GM18502 (cell line): Measurements from ENCODE around the gene ACAD9.
"Not testable (repeated sequence)": the region's sequence is repeated elsewhere in the genome, so short reads cannot be mapped to it uniquely, and the experiment has no call there.

Experiments
- ATAC-seq: cut with Tn5 transposase; IDR thresholded peaks from one replicate; pipeline ENCODE4 v1.9.1; 2021; ENCODE audit warnings: mild to moderate bottlenecking; ENCODE audit not compliant: unreplicated experiment, poor library complexity

ACAD9 gene

DNA sequence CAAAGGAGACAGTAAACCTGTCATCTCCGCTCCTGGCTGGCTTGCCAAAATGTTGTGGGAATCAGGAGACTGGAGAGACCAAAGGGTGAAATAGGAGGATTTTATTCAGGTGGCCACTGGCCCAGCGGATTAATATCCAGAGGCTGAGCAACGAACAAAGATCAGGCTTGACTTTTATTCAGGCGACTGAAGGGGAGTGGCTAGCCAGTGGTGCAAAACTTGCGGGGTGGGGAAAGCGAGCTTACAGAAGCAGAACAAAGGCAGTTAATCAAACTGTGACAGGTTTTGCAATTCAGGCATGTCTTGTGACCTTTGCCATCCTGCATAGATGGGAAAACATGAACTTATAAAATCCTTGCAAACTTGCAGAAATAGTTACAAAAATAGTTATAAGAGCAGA lies 19.8 kb upstream of the ACAD9 start:
- ATAC-seq, result no peak

GRCh38 chr3:128861491-128861890 lies 17.9 kb upstream of the ACAD9 start:
- no peak for ATAC-seq

DNA sequence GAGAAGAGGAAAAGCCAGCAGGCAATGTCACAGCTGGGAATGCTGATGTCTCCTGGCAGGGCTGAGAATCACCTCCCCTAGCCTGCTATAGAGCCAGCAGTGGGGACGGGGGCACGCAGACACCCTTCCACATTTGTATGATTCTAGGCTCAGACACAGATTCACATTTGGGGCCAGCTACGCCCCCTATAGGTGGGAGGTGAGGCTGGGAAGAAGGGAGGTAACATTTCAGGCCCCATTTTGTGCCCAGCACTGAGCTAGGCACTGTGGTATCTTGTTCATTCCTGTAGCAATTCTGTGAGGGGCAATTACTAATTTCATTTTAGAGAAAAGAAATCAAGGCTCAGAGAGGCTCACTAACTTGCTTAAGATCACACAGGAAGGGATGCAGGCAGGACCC lies 15.9 kb upstream of the ACAD9 start:
- no peak for ATAC-seq

DNA sequence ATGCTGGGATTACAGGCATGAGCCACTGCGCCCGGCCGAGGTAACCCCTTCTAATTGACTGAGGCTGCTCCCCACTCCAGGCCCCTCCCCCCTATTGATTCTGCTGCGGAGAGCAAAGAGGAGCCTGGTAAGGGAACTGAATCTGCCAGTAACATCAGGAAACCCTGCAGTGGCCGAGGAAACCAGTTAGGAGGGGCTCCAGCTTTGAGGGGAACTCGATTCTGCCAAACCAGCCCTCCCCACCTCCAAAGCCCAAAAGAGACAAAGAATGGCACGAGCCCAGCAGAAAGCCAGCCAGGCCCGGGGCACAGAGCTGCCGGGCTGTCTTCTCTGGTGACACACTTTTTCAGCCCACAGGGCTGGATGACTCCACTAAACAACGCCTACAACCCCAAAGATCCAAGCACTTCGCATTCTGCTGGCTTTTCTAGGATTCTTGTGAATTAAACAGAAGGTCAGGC lies 15.0 kb upstream of the ACAD9 start:
- ATAC-seq, result no peak

DNA sequence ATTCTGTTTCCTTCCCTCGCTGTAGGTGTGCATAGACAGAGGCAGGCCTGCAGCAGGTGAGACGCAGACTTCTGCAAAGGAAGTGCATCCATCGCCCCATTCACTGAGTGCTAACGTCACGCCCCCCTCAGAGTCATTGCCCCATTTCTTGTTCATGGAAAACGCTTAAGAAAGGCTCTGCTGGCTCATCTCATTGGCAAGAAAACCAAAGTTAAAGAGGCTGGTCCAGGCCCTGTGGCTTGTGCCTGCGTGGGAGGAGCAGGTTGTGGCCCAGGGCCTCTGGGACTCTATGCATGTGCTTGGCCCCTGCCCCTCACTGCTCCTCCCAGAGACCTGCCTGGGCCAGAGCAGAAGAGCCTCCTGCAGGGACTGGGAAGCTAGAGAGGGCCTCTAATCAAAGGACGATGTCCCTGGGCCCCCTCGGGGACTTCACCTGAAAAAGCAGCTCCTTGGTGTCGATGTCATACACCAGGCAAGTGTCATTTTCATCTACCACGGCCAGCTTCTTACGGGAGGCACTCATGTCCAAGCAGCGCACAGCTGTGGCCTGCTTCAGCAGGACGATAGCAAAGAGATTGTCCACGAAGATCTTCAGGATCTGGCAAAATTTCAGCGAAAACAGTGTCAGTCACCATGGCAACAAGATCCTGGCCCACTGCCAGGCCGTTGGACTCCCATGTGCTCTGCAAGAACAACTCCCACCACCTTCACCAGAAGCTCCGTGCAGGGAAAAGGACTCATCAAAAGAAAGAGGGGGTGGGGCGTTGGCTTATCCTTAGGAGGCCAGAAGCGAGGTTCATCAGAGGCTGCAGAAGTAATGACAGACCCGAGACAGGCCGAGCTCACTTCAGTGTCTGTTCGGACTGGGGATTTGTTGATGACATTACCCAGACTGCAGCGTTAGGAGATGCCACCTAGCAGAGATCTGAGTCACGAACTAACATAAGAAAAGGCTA lies 14.3 kb upstream of the ACAD9 start:
- ATAC-seq, result not testable (repeated sequence)

- ATAC-seq, result no peak
Observed at GRCh38 chr3:128867200-128868125, 12.0 kb upstream of the ACAD9 start.

DNA sequence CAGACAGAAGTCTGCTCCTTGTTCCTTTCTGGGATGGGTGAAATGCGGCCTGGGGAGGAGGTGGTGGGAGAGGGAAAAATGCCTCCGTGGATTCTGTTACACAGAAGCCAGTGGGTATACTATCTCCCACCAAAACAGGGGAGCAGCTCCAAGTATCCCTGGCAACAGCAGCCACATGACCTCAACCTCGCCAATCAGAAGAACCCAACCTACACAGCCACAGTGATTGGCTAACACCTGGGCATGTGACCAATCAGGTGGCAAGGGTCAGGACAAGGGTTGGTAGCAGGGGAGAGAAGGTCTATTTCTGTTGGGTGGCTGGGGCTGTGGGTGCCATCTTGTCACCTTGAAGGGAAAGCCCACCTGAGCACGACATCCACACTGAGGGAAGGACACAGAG lies 9.1 kb upstream of the ACAD9 start:
- ATAC-seq, result no peak

GRCh38 chr3:128872282-128872681 lies 7.1 kb upstream of the ACAD9 start:
- ATAC-seq, result no peak

DNA sequence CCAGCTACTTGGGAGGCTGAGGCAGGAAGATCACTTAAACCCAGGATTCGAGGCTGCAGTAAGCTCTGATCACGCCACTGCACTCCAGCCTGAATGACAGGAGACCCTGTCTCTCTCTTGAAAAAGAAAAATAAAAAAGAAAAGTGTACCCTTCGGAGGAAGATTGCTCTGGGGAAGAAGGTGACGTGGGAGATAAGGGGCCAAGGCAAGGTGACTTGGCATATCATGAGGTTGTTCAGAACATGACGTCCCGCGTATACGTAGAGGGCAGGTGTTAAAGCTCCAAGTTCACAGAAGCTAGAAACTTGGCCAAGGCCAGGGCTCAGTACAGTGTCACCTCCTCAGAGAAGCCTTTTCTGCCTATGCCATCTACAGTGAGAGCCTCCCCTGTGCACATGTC lies 6.7 kb upstream of the ACAD9 start:
- ATAC-seq, result no peak

GRCh38 chr3:128873244-128874022 lies 6.0 kb upstream of the ACAD9 start:
- ATAC-seq, result no peak

DNA sequence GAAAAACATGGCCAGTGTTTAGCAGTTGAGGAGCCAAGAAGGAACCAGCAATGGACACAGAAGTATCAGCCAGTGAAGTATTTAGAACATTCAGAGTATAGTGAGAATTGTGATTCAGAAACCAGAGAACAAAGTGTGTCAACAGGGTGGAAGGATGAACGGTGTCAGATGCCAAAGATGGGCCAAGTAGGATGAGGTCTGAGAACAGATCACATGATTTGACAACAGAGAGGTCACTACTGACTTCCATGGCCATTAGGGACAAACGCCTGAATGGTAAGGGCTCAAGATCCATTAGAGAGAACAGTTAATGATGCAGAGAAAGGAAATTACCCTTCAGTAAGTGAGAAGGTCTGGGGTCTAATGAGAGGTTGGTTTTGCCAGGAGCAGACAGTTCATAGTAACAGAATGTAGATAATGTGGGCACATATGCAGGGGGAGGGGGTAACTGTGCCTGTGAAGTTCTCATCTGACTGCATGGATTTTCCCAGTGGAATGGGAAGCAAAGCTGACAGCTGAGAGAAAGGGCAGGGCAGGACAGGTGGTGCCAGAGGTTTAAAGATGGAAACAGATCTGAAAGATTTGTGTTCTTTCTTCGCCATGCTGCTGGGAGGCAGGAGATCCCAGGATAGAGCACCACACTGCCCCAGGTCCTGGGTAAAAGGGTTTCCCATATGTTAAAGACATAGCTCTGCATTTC lies 4.8 kb upstream of the ACAD9 start:
- ATAC-seq, result no peak

- ATAC-seq, result no peak
Observed at GRCh38 chr3:128875556-128876120, 3.8 kb upstream of the ACAD9 start.

GRCh38 chr3:128878011-128878457 lies 1.4 kb upstream of the ACAD9 start:
- no peak for ATAC-seq

DNA sequence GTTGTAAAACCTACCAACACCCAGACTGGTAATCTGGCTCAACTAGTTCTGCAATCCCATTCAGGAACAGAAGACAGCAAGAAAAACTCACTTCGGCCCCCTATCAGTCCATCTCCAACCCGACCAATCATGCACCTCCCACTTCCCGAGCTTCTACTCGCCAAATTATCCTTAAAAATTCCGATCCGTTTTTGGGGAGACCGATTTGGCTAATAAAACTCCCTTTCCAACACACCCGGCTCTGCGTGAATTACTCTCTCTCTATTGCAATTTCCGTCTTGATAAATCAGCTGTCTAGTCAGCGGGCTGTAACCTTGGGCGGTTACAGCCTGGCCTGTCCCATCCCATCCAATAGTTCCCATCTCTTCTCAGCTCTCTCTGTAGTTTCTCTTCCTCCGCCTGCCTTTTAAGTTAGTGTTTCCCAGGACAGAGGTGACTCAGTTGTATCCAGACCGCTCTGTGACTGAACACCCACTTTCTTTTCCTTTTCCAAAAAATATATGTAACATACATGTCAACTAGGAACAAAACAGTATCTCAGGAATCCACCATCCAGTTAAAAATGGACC lies 780 bp upstream of the ACAD9 start:
- ATAC-seq, result peak; percentile 4

DNA sequence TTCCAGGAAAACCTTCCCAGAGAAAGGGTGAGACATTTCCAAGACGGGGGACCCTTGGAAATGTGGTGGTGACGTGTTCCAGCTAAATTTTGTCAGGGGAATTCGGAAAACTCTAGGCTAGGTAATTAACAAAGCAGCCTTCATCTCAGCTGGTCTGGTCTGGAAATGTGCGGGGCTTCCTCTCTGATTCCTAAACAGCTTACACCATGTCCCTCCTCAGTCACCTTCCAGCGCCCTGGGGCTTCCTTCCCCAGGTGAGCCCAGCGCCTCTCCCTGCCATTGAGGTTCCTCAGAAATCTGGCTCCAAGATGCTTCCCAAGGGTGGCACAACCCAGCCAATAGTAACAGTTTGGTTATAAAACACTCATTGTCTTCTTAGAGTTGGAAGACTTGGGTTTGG lies 571 bp downstream of the ACAD9 start:
- no peak for ATAC-seq

DNA sequence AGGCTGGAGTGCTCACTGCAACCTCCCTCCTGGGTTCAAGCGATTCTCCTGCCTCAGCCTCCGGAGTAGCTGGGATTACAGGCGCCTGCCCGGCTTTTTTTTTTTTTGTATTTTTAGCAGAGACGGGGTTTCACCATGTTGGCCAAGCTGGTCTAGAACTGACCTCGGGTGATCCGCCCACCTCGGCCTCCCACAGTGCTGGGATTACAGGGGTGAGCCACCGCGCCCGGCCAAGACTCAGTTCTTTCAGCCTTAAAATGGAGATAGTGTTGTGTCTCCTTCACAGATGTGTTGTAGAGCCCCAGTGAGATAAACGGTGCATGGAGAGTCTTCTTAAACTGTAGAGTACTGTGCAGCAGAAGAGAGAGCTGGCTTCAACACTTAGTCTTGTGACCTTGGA lies 1.0 kb downstream of the ACAD9 start:
- ATAC-seq, result not testable (repeated sequence)

- ATAC-seq, result no peak
Observed at GRCh38 chr3:128881576-128881975, 2.2 kb downstream of the ACAD9 start.

GRCh38 chr3:128882719-128883118 lies 3.3 kb downstream of the ACAD9 start:
- no peak for ATAC-seq

- ATAC-seq, result no peak
Observed at GRCh38 chr3:128884992-128885391, 5.6 kb downstream of the ACAD9 start.
